H1 (cell line): ENCODE data around the gene WDFY3. TPM values are rescaled to one million over a fixed set of nuclear protein-coding genes. Genes with fewer than 3 reads are reported as not detected.

ENCODE experiments used
- CREB1 ChIP-seq: IDR thresholded peaks from 2 replicates; pipeline ENCODE4 v1.6.1; 2012; ENCODE audit warnings: inconsistent platforms
- PHF8 ChIP-seq: fragments of 200-600 bp; sonication (generic); conservative IDR thresholded peaks from 2 replicates; pipeline ENCODE4 v1.7.1; 2012; ENCODE audit warnings: low read depth, mild to moderate bottlenecking, inconsistent platforms, low read length, moderate library complexity
- SAP30 ChIP-seq: fragments of 300-600 bp; sonication (generic); IDR thresholded peaks from 2 replicates; pipeline ENCODE4 v1.7.1; 2012; ENCODE audit warnings: low read length, moderate library complexity, mild to moderate bottlenecking, inconsistent platforms; ENCODE audit not compliant: insufficient read depth, insufficient replicate concordance
- SIX5 ChIP-seq: IDR thresholded peaks from 2 replicates; pipeline ENCODE4 v1.6.1; 2011; ENCODE audit warnings: mild to moderate bottlenecking, low read depth, low read length
- ZNF274 ChIP-seq: IDR thresholded peaks from 2 replicates; pipeline ENCODE4 v1.7.0; 2012; ENCODE audit warnings: low read length, borderline replicate concordance; ENCODE audit errors: extremely low read depth
- polyA plus RNA-seq, 7 experiments: library from polyadenylated mRNA; depleted of rRNA in 3 of 7; stranded (reverse) in 5 of 7; unstranded in 2 of 7; fragments of >200 nt in 5 of 7; fragments of 200-250 nt in 2 of 7; gene quantifications; 1 replicate in 5 of 7; 2 replicates in 1 of 7; 4 replicates in 1 of 7; pipeline versions ENCODE4 v1.2.1 to v1.2.3, GENCODE V29; 2011 to 2013; ENCODE audit warnings: missing spikeins in 2 of 7, mixed read lengths in 2 of 7
- total RNA-seq: library from RNA; stranded (reverse); fragmentation: NEBNext Ultra II Directional; extraction: Animal tissue kit (Norgen Biotek cat#: 25700); gene quantifications from 2 replicates; pipeline ENCODE4 v1.2.1, GENCODE V29; 2021

Gene WDFY3
- total and polyA plus RNA-seq, 2 of the 8 experiments (the other 6 are each of a cell fraction or from before 2014, with no cell fraction given) = 25.6 to 62.4 TPM

- TF ChIP-seq PHF8 (no peak), CREB1 (no peak), SIX5 (no peak), ZNF274 (no peak), SAP30 (no peak)
Measured at GRCh38 chr4:84913176-84913575, 53.3 kb downstream of the WDFY3 start (continued).
